Right atrium auricular region (tissue), 2 donors: Measurements from ENCODE around the gene IL20. TPM values are rescaled to one million over a fixed set of nuclear protein-coding genes. Genes with fewer than 3 reads are reported as not detected.

ENCODE experiments used
- DNase-seq: peaks from one replicate; pipeline ENCODE4 v3.0.0-alpha.2; 2019; ENCODE audit warnings: low spot score
- H3K27ac ChIP-seq, 2 donors: fragments of 200-600 bp; sonication (generic); 1 replicate in 1 of 2; 2 replicates in 1 of 2; pipeline ENCODE4 v1.5.1; 2016 to 2019
- H3K27me3 ChIP-seq, 2 donors: fragments of 200-600 bp; sonication (generic); one replicate each; pipeline versions ENCODE4 v1.5.1 to v1.6.0; 2017 to 2019
- H3K36me3 ChIP-seq: fragments of 200-600 bp; sonication (generic); one replicate; pipeline ENCODE4 v1.5.1; 2016
- H3K4me1 ChIP-seq, 2 donors: fragments of 200-600 bp; sonication (generic); one replicate each; pipeline versions ENCODE4 v1.5.1 to v1.6.0; 2017 to 2019
- H3K4me3 ChIP-seq, 2 donors: fragments of 200-600 bp; sonication (generic); 1 replicate in 1 of 2; 2 replicates in 1 of 2; pipeline ENCODE4 v1.5.1; 2017 to 2019; ENCODE audit warnings: mild to moderate bottlenecking in 1 of 2, moderate library complexity in 1 of 2
- H3K9me3 ChIP-seq, 2 donors: fragments of 200-600 bp; sonication (generic); one replicate each; pipeline ENCODE4 v1.5.1; 2019
- CTCF ChIP-seq, 2 donors: fragments of 200-600 bp; sonication (generic); IDR thresholded peaks; one replicate each; pipeline ENCODE4 v1.5.1; 2019; ENCODE audit warnings: antibody characterized with exemption in 2 of 2
- total RNA-seq, 2 donors: library from RNA; depleted of rRNA; stranded (reverse); fragments of >200 nt; gene quantifications; one replicate each; pipeline ENCODE4 v1.1.0, GENCODE V29; 2016

The IL20 gene
- under 1 TPM in 1 of 2 donors, not detected in 1; 0.20 TPM for total RNA-seq

GRCh38 chr1:206864939-206865671 lies at the start of gene IL20:
Gene IL20 (plus strand): TSS chr1:206865623. CDS start chr1:206865853, 230 bp downstream.
- Histone ChIP-seq H3K36me3 (no peaks in the 10 kb centered on the region), H3K4me3 (no peak within 1 kb of the TSS), H3K4me1 (no peaks in the 10 kb centered on the region), H3K27ac (no peak within 1 kb of the TSS), H3K9me3 (no peaks in the 10 kb centered on the region), H3K27me3 (no peaks in the 10 kb centered on the region)
- DNase-seq = peak; percentile 74
- TF ChIP-seq CTCF (IDR thresholded peaks at IDR 0.05) = peak; percentile 44 to 72

GRCh38 chr1:206816390-206817287 lies 48.8 kb upstream of the IL20 start:
- no peak for DNase-seq
- no peaks in the 10 kb centered on the region for H3K36me3 ChIP-seq
- no peak for TF ChIP-seq CTCF (IDR thresholded peaks at IDR 0.05)
- H3K27ac ChIP-seq = no peak overlapping the region
- H3K9me3 ChIP-seq = peaks cover 0 to 15% of the 10 kb centered on the region in 2 donors
- no peak overlapping the region for H3K4me3 ChIP-seq
- H3K4me1 ChIP-seq = no peaks in the 10 kb centered on the region
- no peaks in the 10 kb centered on the region for H3K27me3 ChIP-seq

- TF ChIP-seq CTCF (IDR thresholded peaks at IDR 0.05) = no peak
- Histone ChIP-seq H3K9me3 (no peaks in the 10 kb centered on the region), H3K4me3 (no peak overlapping the region), H3K4me1 (no peaks in the 10 kb centered on the region), H3K27ac (no peak overlapping the region), H3K36me3 (no peaks in the 10 kb centered on the region), H3K27me3 (no peaks in the 10 kb centered on the region)
- DNase-seq = no peak
These were observed 43.9 kb upstream of the IL20 start for GRCh38 chr1:206821493-206821892.

- H3K27ac ChIP-seq = no peak overlapping the region
- no peaks in the 10 kb centered on the region for H3K4me1 ChIP-seq
- no peak for DNase-seq
- H3K27me3 ChIP-seq = no peaks in the 10 kb centered on the region
- H3K36me3 ChIP-seq = no peaks in the 10 kb centered on the region
- no peaks in the 10 kb centered on the region for H3K9me3 ChIP-seq
- no peak for TF ChIP-seq CTCF (IDR thresholded peaks at IDR 0.05)
- H3K4me3 ChIP-seq = no peak overlapping the region
These were observed 41.7 kb upstream of the IL20 start for GRCh38 chr1:206823727-206824126.

- Histone ChIP-seq H3K36me3 (no peaks in the 10 kb centered on the region), H3K4me1 (no peaks in the 10 kb centered on the region), H3K27me3 (no peaks in the 10 kb centered on the region), H3K9me3 (no peaks in the 10 kb centered on the region), H3K4me3 (no peak overlapping the region), H3K27ac (no peak overlapping the region)
- TF ChIP-seq CTCF (IDR thresholded peaks at IDR 0.05) = no peak
- no peak for DNase-seq
These were observed 41.1 kb upstream of the IL20 start for GRCh38 chr1:206824331-206824730.
